Astrocyte (in vitro differentiated cells and primary cell): ENCODE results near the gene ALDH1L1.
A peak's percentile ranks its signal among the peaks of the same experiment; 100 is the strongest.

Source experiments
- EZH2 ChIP-seq: IDR thresholded peaks from 2 replicates; pipeline ENCODE4 v1.6.1; 2012; ENCODE audit warnings: mild to moderate bottlenecking, low read length, inconsistent platforms; ENCODE audit not compliant: insufficient read depth
- TF ChIP-seq, protein P1 (sequence below): IDR thresholded peaks from 2 replicates; pipeline ENCODE4 v1.5.1; 2011; ENCODE audit warnings: low read depth, mild to moderate bottlenecking, inconsistent platforms, low read length, moderate library complexity; ENCODE audit not compliant: insufficient read depth

DNA sequence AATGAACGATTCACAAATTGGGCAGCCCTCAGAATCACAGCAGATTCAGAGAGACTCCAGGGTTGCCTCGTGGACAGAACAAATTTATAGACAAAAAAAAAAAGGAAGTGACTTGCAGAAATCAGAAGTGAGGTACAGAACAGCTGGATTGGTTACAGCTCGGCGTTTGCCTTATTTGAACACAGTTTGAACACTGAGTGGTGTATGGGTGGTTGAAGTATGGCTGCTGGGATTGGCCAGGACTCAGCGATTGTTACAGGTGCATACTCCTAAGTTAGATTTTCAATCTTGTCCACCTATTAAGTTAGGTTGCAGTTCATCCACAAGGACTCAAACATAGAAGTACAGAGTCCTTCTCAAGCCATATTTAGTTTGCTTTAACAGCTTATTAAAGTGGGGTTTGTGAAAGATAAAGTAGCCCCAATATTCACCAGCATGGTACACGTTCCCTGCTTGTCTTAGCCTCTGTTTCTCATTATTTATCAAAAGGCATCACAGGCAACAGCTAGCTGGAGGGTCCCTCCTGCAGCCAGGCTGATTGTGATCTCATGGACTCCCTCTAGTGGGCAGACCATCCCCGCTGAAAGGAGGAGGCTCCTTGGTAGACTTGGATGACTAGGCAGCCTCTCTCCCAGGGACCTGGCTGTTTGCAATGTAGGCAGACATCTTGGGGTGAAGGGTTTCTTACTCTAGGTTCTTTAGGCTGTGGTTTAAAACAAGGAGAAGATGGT, 17.6 kb upstream of the ALDH1L1 start:
- TF ChIP-seq, protein P1, sequence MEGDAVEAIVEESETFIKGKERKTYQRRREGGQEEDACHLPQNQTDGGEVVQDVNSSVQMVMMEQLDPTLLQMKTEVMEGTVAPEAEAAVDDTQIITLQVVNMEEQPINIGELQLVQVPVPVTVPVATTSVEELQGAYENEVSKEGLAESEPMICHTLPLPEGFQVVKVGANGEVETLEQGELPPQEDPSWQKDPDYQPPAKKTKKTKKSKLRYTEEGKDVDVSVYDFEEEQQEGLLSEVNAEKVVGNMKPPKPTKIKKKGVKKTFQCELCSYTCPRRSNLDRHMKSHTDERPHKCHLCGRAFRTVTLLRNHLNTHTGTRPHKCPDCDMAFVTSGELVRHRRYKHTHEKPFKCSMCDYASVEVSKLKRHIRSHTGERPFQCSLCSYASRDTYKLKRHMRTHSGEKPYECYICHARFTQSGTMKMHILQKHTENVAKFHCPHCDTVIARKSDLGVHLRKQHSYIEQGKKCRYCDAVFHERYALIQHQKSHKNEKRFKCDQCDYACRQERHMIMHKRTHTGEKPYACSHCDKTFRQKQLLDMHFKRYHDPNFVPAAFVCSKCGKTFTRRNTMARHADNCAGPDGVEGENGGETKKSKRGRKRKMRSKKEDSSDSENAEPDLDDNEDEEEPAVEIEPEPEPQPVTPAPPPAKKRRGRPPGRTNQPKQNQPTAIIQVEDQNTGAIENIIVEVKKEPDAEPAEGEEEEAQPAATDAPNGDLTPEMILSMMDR = peak; percentile 74
- no peak for TF ChIP-seq EZH2
